Tibial nerve (tissue), 4 donors: Measurements from ENCODE around the gene MMP14. TPM values are rescaled to one million over a fixed set of nuclear protein-coding genes. Genes with fewer than 3 reads are reported as not detected.
A peak's percentile ranks its signal among the peaks of the same experiment; 100 is the strongest.

Experiments
- DNase-seq, 2 donors: peaks; one replicate each; pipeline ENCODE4 v3.0.0-alpha.2; 2019; ENCODE audit warnings: low spot score in 2 of 2
- H3K27ac ChIP-seq, 4 donors: fragments of 200-600 bp; sonication (generic) in 3 of 4; one replicate each; pipeline ENCODE4 v1.5.1; 2017 to 2019; ENCODE audit warnings: mild to moderate bottlenecking in 1 of 4
- H3K27me3 ChIP-seq, 2 donors: fragments of 200-600 bp; sonication (generic) in 1 of 2; one replicate each; pipeline versions ENCODE4 v1.5.1 to v1.6.0; 2017 to 2019
- H3K36me3 ChIP-seq, 3 donors: fragments of 200-600 bp; sonication (generic); one replicate each; pipeline ENCODE4 v1.5.1; 2018 to 2019
- H3K4me1 ChIP-seq, 4 donors: fragments of 200-600 bp; sonication (generic) in 3 of 4; one replicate each; pipeline ENCODE4 v1.5.1; 2017 to 2019
- H3K4me3 ChIP-seq, 4 donors: fragments of 200-600 bp; sonication (generic) in 3 of 4; one replicate each; pipeline ENCODE4 v1.5.1; 2017 to 2019; ENCODE audit warnings: mild to moderate bottlenecking in 1 of 4, moderate library complexity in 1 of 4
- H3K9me3 ChIP-seq, 4 donors: fragments of 200-600 bp; sonication (generic) in 3 of 4; one replicate each; pipeline ENCODE4 v1.5.1; 2017 to 2019
- CTCF ChIP-seq, 5 experiments: fragments of 200-600 bp in 3 of 5; fragments of 450-650 bp in 2 of 5; sonication (generic) in 3 of 5; IDR thresholded peaks; one replicate each; pipeline ENCODE4 v1.5.1; 2016 to 2019; ENCODE audit warnings: antibody characterized with exemption in 5 of 5, mild to moderate bottlenecking in 3 of 5, moderate library complexity in 2 of 5
- EP300 ChIP-seq, 2 donors: sonication (generic); formaldehyde crosslinking; IDR thresholded peaks; one replicate each; pipeline ENCODE4 v1.6.1; 2017; ENCODE audit warnings: antibody characterized with exemption in 2 of 2, mild to moderate bottlenecking in 1 of 2
- POLR2A ChIP-seq, 2 donors: fragments of 450-650 bp; IDR thresholded peaks; one replicate each; pipeline ENCODE4 v1.6.1; 2017; ENCODE audit warnings: antibody characterized with exemption in 2 of 2, mild to moderate bottlenecking in 2 of 2, moderate library complexity in 2 of 2
- WGBS, 2 donors: methylation state at CpG; one replicate each; pipeline ENCODE4 v1.1.5; 2018; 5-methylcytosine and 5-hydroxymethylcytosine counted together
- total RNA-seq, 4 donors: library from RNA; depleted of rRNA; stranded (reverse); fragments of >200 nt; gene quantifications; one replicate each; pipeline ENCODE4 v1.1.0, GENCODE V29; 2016

MMP14 gene
- total RNA-seq, 4 donors from 2014 or later: 101 to 222 (median 145) TPM

GRCh38 chr14:22814373-22814772 lies 22.0 kb upstream of the MMP14 start:
- WGBS, 2 donors: 74 to 80% methylated on average over 7 of the region's 7 CpGs

GRCh38 chr14:22814941-22815713 lies 21.3 kb upstream of the MMP14 start, which contains the start of gene SLC7A7:
Gene SLC7A7, minus strand, starts transcription at chr14:22815435. Its CDS starts 2,037 bp downstream, at chr14:22813398.
- H3K36me3 ChIP-seq: no peaks in the 10 kb centered on the region
- WGBS, 2 donors: 38 to 47% methylated on average over 10 of the region's 10 CpGs
- H3K4me1 ChIP-seq: peaks cover 0 to 14% (median 9%) of the 10 kb centered on the region in 4 donors
- no peak for DNase-seq
- H3K9me3 ChIP-seq: no peaks in the 10 kb centered on the region
- H3K27me3 ChIP-seq: no peaks in the 10 kb centered on the region
- peak within 1 kb of the TSS in 3 of 4 donors; percentile 0 to 30 (median 25) for H3K4me3 ChIP-seq
- peak within 1 kb of the TSS in 3 of 4 donors; percentile 5 to 47 (median 36) for H3K27ac ChIP-seq
- no peak for TF ChIP-seq CTCF (IDR thresholded peaks at IDR 0.05)
- no peak for TF ChIP-seq POLR2A (IDR thresholded peaks at IDR 0.05)
- no peak for TF ChIP-seq EP300 (IDR thresholded peaks at IDR 0.05)

More at GRCh38 chr14:22814373-22814772, 22.0 kb upstream of the MMP14 start:
- no peaks in the 10 kb centered on the region for H3K36me3 ChIP-seq
- no peak for TF ChIP-seq CTCF (IDR thresholded peaks at IDR 0.05)
- no peak for TF ChIP-seq POLR2A (IDR thresholded peaks at IDR 0.05)
- no peak for TF ChIP-seq EP300 (IDR thresholded peaks at IDR 0.05)
- no peaks in the 10 kb centered on the region for H3K27me3 ChIP-seq
- peaks cover 0 to 7% (median 3%) of the 10 kb centered on the region in 4 donors for H3K4me1 ChIP-seq
- H3K27ac ChIP-seq: peak overlapping the region in 1 of 4 donors; percentile 47
- H3K4me3 ChIP-seq: peak overlapping the region in 3 of 4 donors; percentile 0 to 30 (median 25)
- no peak for DNase-seq
- no peaks in the 10 kb centered on the region for H3K9me3 ChIP-seq

GRCh38 chr14:22819151-22819988 lies 17.0 kb upstream of the MMP14 start:
- H3K9me3 ChIP-seq: no peaks in the 10 kb centered on the region
- no peaks in the 10 kb centered on the region for H3K27me3 ChIP-seq
- peak overlapping the region in 3 of 4 donors; percentile 60 to 72 (median 63) for H3K27ac ChIP-seq
- peaks cover 0 to 39% (median 13%) of the 10 kb centered on the region in 4 donors for H3K4me1 ChIP-seq
- TF ChIP-seq POLR2A (IDR thresholded peaks at IDR 0.05) (peak in 1 of 2 donors; percentile 34), CTCF (IDR thresholded peaks at IDR 0.05) (no peak), EP300 (IDR thresholded peaks at IDR 0.05) (no peak)
- peak overlapping the region in 2 of 4 donors; percentile 39 to 45 for H3K4me3 ChIP-seq
- 15 to 17% methylated on average over 10 of the region's 10 CpGs for WGBS, 2 donors
- H3K36me3 ChIP-seq: no peaks in the 10 kb centered on the region
- DNase-seq: peak in 1 of 2 donors; percentile 51

DNA sequence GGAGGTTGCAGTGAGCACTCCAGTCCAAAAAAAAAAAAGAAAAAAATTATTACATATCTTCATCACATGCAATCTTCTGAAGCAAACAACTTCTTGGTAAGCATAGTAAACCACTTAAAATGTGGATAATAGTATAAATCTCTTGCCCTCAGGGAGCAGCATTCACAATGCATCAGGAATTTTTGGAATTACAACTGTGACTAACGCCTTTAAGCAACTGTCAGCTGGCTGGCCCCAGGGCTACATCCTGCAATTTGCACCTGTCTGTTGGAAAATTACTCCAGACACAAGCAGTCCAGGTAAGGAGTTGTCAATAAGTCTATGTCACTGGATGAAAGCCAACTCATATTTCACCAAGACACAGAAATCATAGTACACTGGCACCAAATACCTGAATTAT lies 15.7 kb upstream of the MMP14 start:
- Histone ChIP-seq H3K9me3 (no peaks in the 10 kb centered on the region), H3K36me3 (no peaks in the 10 kb centered on the region), H3K4me1 (peaks cover 0 to 44% (median 13%) of the 10 kb centered on the region in 4 donors), H3K27me3 (no peaks in the 10 kb centered on the region), H3K4me3 (no peak overlapping the region), H3K27ac (no peak overlapping the region)
- WGBS, 2 donors: 93 to 96% methylated on average over 1 of the region's 1 CpG
- TF ChIP-seq EP300 (IDR thresholded peaks at IDR 0.05) (no peak), CTCF (IDR thresholded peaks at IDR 0.05) (no peak), POLR2A (IDR thresholded peaks at IDR 0.05) (no peak)
- DNase-seq: no peak
